Esophagus squamous epithelium (tissue), 5 donors: ENCODE results near the gene TWIST1. TPM values are rescaled to one million over a fixed set of nuclear protein-coding genes. Genes with fewer than 3 reads are reported as not detected.

Experiments
- DNase-seq: peaks from one replicate; lab custom pipeline; 2025; lab: John Stamatoyannopoulos, UW
- H3K27ac ChIP-seq, 4 donors: fragments of 200-600 bp; sonication (generic); one replicate each; pipeline ENCODE4 v1.5.1; 2016 to 2019; ENCODE audit warnings: mild to moderate bottlenecking in 1 of 4
- H3K27me3 ChIP-seq, 4 donors: fragments of 200-600 bp; sonication (generic); 1 replicate in 3 of 4; 2 replicates in 1 of 4; pipeline versions ENCODE4 v1.5.1 to v1.6.0; 2017 to 2021; ENCODE audit warnings: antibody characterized with exemption in 1 of 4
- H3K36me3 ChIP-seq, 3 donors: fragments of 200-600 bp; sonication (generic); one replicate each; pipeline ENCODE4 v1.5.1; 2016 to 2019
- H3K4me1 ChIP-seq, 3 donors: fragments of 200-600 bp; sonication (generic); one replicate each; pipeline ENCODE4 v1.5.1; 2017 to 2019
- H3K4me3 ChIP-seq, 4 donors: fragments of 200-600 bp; sonication (generic); 1 replicate in 3 of 4; 2 replicates in 1 of 4; pipeline ENCODE4 v1.5.1; 2016 to 2019; ENCODE audit warnings: mild to moderate bottlenecking in 2 of 4, moderate library complexity in 1 of 4
- H3K9me3 ChIP-seq, 3 donors: fragments of 200-600 bp; sonication (generic); one replicate each; pipeline ENCODE4 v1.5.1; 2016 to 2019
- CTCF ChIP-seq, 6 experiments: fragments of 450-650 bp in 4 of 6; fragments of 200-600 bp in 2 of 6; sonication (generic) in 2 of 6; IDR thresholded peaks; one replicate each; pipeline ENCODE4 v1.5.1; 2016 to 2019; ENCODE audit warnings: antibody characterized with exemption in 6 of 6, mild to moderate bottlenecking in 4 of 6, moderate library complexity in 4 of 6
- POLR2A ChIP-seq, 4 donors: fragments of 450-650 bp; IDR thresholded peaks; one replicate each; pipeline ENCODE4 v1.6.1; 2017; ENCODE audit warnings: antibody characterized with exemption in 4 of 4, mild to moderate bottlenecking in 4 of 4, moderate library complexity in 3 of 4
- WGBS, 2 donors: methylation state at CpG; one replicate each; pipeline ENCODE4 v1.1.5; 2018; 5-methylcytosine and 5-hydroxymethylcytosine counted together
- intact Hi-C: fragments of 100-400 bp; cut with DNase I; formaldehyde crosslinking; loops from one replicate; pipeline ENCODE4 v1.15.0; 2022
- total RNA-seq, 4 donors: library from RNA; depleted of rRNA; stranded (reverse); fragments of >200 nt; gene quantifications; one replicate each; pipeline ENCODE4 v1.1.0, GENCODE V29; 2016
- donor health status: DM: yes; HTN: yes; CAD: no.

The TWIST1 gene
- total RNA-seq, 4 donors from 2014 or later, result 2.5 to 20.0 (median 8.0) TPM; not detected in 1

GRCh38 chr7:19107081-19107355 is 10.4 kb downstream of the TWIST1 start:
- intact Hi-C loops, result no loop called here
- Histone ChIP-seq H3K4me3 (peak overlapping the region; percentile 16 to 58 (median 44)), H3K36me3 (no peaks in the 10 kb centered on the region), H3K27me3 (peaks cover 2 to 100% (median 22%) of the 10 kb centered on the region in 4 donors), H3K4me1 (peaks cover 0 to 24% (median 19%) of the 10 kb centered on the region in 3 donors), H3K27ac (peak overlapping the region; percentile 67 to 91 (median 84)), H3K9me3 (no peaks in the 10 kb centered on the region)
- DNase-seq, result no peak
- no peak for TF ChIP-seq POLR2A (IDR thresholded peaks at IDR 0.05)
- no peak for TF ChIP-seq CTCF (IDR thresholded peaks at IDR 0.05)
- 5 to 8% methylated on average over 6 of the region's 6 CpGs for WGBS, 2 donors

DNA sequence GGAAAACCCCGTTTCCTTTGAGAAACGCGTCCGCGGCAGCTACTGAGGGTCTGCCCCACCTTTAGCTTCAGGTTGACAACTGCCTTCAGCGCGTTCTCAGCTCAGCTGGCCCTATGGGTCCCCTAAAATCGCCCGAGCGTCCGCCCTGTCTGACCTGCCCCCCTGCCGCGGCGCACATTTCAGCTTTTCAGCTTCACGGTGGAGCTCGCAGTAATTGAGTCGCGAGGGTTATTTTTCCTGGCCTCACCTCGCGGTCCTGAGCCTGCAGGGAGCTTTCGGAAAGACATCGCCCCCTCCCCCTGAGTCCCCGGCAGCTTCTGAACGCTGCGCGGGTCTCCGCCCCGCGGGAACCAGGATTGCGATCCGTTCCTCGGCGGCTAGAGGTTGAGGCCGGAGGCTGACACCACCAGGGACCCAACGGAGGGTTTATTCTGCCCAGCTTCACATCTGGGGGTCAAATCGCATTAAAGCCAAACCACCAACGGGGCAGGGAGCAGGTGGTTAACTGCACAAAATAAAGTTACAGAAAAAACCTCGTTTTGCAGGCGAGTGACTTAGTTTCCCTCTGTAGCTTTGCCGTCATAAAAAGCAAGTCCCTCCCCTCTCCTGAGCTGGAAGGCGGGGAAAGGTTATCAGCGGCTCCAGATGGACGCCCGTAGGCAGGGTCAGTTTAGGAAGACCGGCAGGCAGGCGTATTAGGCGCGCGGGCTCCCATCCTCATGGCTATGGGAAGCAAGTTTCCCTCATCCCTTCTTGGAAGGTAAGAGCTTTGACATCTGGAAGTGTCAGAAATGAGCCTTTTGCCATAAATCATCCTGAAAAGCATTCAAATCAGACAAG is 11.0 kb downstream of the TWIST1 start:
- no peaks in the 10 kb centered on the region for H3K36me3 ChIP-seq
- WGBS, 2 donors, result 7 to 28% methylated on average over 14 to 39 of the region's 49 CpGs
- TF ChIP-seq POLR2A (IDR thresholded peaks at IDR 0.05) (no peak), CTCF (IDR thresholded peaks at IDR 0.05) (no peak)
- H3K27ac ChIP-seq, result peak overlapping the region; percentile 67 to 91 (median 84)
- H3K9me3 ChIP-seq, result no peaks in the 10 kb centered on the region
- intact Hi-C loops, result no loop called here
- H3K27me3 ChIP-seq, result peaks cover 2 to 100% (median 21%) of the 10 kb centered on the region in 4 donors
- peaks cover 0 to 24% (median 19%) of the 10 kb centered on the region in 3 donors for H3K4me1 ChIP-seq
- peak overlapping the region; percentile 16 to 58 (median 44) for H3K4me3 ChIP-seq
- no peak for DNase-seq

GRCh38 chr7:19105546-19105945 is 11.9 kb downstream of the TWIST1 start:
- Histone ChIP-seq H3K36me3 (no peaks in the 10 kb centered on the region), H3K27me3 (peaks cover 2 to 96% (median 18%) of the 10 kb centered on the region in 4 donors), H3K27ac (peak overlapping the region; percentile 67 to 91 (median 84)), H3K4me3 (peak overlapping the region; percentile 16 to 58 (median 44)), H3K9me3 (no peaks in the 10 kb centered on the region), H3K4me1 (peaks cover 0 to 24% (median 19%) of the 10 kb centered on the region in 3 donors)
- DNase-seq, result no peak
- WGBS, 2 donors, result 25 to 37% methylated on average over 4 of the region's 4 CpGs
- intact Hi-C loops, result no loop called here
- TF ChIP-seq POLR2A (IDR thresholded peaks at IDR 0.05) (no peak), CTCF (IDR thresholded peaks at IDR 0.05) (no peak)

DNA sequence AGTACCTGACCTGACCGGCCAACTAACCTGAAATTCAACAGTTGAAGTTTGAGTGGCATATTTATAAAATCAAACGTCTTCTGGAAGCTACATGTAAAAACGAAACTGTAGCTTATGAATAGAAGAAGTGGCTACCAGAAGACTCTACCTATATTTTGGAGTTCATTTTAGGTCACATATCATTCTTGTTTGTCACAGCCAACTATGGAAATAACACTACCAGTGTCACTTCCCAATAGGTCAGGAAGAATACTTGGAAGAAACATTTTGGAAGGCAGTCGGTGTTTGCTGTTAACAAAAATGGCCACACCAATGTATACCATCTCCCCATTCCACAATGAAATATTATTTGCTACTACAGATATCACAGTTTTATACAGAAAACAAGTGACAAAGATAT is 12.6 kb downstream of the TWIST1 start:
- Histone ChIP-seq H3K9me3 (no peaks in the 10 kb centered on the region), H3K36me3 (no peaks in the 10 kb centered on the region), H3K4me3 (no peak overlapping the region), H3K27me3 (peaks cover 2 to 89% (median 18%) of the 10 kb centered on the region in 4 donors), H3K27ac (peak overlapping the region in 3 of 4 donors; percentile 11 to 86 (median 83)), H3K4me1 (peaks cover 0 to 24% (median 19%) of the 10 kb centered on the region in 3 donors)
- intact Hi-C loops, result no loop called here
- TF ChIP-seq CTCF (IDR thresholded peaks at IDR 0.05) (no peak), POLR2A (IDR thresholded peaks at IDR 0.05) (no peak)
- 72 to 75% methylated on average over 4 of the region's 4 CpGs for WGBS, 2 donors
- DNase-seq, result no peak

GRCh38 chr7:19102884-19103283 is 14.6 kb downstream of the TWIST1 start:
- Histone ChIP-seq H3K4me1 (peaks cover 0 to 19% (median 15%) of the 10 kb centered on the region in 3 donors), H3K27me3 (peaks cover under 1 to 69% (median 10%) of the 10 kb centered on the region in 4 donors), H3K36me3 (no peaks in the 10 kb centered on the region), H3K27ac (peak overlapping the region in 1 of 4 donors; percentile 86), H3K4me3 (no peak overlapping the region), H3K9me3 (no peaks in the 10 kb centered on the region)
- intact Hi-C loops, result no loop called here
- DNase-seq, result no peak
- TF ChIP-seq CTCF (IDR thresholded peaks at IDR 0.05) (no peak), POLR2A (IDR thresholded peaks at IDR 0.05) (no peak)
- WGBS, 2 donors, result 71 to 72% methylated on average over 4 of the region's 4 CpGs
